Measurements from ENCODE around the gene SCARF1. TPM values are rescaled to one million over a fixed set of nuclear protein-coding genes. Genes with fewer than 3 reads are reported as not detected.

Gene SCARF1
- total RNA-seq, 1 experiment from 2014 or later: 2.2 TPM

DNA sequence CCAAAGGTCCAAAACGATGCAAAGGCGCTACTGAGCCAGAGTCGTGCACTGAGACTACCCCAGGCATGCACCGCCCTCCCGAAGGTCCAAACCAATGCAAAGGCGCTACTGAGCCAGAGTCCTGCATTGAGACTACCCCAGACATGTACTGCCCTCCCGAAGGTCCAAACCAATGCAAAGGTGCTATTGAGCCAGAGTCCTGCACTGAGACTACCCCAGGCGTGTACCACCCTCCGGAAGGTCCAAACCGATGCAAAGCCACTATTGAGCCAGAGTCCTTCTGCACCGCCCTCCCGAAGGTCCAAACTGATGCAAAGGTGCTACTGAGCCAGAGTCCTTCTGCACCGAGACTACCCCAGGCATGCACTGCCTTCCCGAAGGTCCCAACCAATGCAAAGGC lies 44.0 kb downstream of the SCARF1 start:
- Histone ChIP-seq H3K79me2 (ENCODE audit: low read depth) (no peaks in the 10 kb centered on the region), H3K36me3 (ENCODE audit: low read depth) (no peaks in the 10 kb centered on the region), H2AFZ (no peak overlapping the region), H3K4me2 (no peak overlapping the region), H3K4me1 (replicated peaks; ENCODE audit: insufficient read depth) (no peaks in the 10 kb centered on the region), H3K27ac (no peak overlapping the region), H3K9me2 (ENCODE audit: insufficient read depth) (no peaks in the 10 kb centered on the region), H4K20me1 (ENCODE audit: insufficient read depth) (no peaks in the 10 kb centered on the region), H3K9me3 (ENCODE audit: insufficient read depth, low read depth) (no peaks in the 10 kb centered on the region), H3F3A (ENCODE audit: insufficient read depth, low read depth) (no peaks in the 10 kb centered on the region), H3K27me3 (ENCODE audit: insufficient read depth, low read depth) (no peaks in the 10 kb centered on the region), H3K4me3 (no peak overlapping the region)
- TF ChIP-seq, protein P1, sequence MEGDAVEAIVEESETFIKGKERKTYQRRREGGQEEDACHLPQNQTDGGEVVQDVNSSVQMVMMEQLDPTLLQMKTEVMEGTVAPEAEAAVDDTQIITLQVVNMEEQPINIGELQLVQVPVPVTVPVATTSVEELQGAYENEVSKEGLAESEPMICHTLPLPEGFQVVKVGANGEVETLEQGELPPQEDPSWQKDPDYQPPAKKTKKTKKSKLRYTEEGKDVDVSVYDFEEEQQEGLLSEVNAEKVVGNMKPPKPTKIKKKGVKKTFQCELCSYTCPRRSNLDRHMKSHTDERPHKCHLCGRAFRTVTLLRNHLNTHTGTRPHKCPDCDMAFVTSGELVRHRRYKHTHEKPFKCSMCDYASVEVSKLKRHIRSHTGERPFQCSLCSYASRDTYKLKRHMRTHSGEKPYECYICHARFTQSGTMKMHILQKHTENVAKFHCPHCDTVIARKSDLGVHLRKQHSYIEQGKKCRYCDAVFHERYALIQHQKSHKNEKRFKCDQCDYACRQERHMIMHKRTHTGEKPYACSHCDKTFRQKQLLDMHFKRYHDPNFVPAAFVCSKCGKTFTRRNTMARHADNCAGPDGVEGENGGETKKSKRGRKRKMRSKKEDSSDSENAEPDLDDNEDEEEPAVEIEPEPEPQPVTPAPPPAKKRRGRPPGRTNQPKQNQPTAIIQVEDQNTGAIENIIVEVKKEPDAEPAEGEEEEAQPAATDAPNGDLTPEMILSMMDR (conservative IDR thresholded peaks at IDR 0.05): no peak
- TF ChIP-seq EZH2 (IDR thresholded peaks at IDR 0.05; ENCODE audit: low read depth): no peak
- no TSS peak for BruUV-seq (replicated peaks)
- CTCF ChIA-PET: no interaction called here
- POLR2A ChIA-PET (ENCODE audit: unreplicated experiment): no interaction called here
- intact Hi-C loops (cut with micrococcal nuclease; ENCODE audit: unreplicated experiment): no loop called here
- DNase-seq: no peak

DNA sequence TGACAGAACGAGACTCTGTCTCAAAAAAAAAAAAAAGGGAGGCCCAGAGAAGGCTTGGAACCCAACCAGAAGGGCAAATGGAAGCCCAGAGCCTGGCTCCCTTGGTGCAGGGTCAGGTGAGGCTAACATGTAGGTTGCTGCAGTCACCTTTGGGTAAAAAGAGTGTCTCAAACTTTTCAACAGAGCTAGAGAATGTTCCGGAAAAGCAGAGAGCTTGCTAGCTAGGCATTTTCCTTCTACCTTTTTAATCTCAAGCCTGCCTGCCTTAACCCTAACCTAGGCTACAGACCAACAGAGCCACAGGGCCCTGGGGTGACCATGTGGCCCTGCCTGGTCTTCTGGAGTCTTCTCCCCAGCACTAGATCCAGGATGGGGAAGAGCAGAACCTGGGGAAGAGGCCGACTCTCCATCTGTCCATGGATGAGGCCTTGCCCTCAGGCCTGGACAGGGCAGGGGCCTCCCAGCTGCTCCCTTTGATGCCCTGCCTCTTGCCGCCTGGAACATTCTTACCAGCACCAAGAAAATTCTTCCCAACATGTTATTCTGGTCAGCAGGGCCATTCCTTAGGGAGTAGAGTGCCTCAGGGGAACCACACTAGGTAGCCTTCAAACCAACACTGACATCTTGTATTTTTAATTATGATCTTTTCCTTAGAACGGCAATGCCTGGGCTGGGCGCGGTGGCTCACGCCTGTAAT lies 47.0 kb downstream of the SCARF1 start:
- DNase-seq: no peak
- H3F3A ChIP-seq (ENCODE audit: insufficient read depth, low read depth): peaks cover 4% of the 10 kb centered on the region; the same call in 1 of the 2 replicates
- POLR2A ChIA-PET (ENCODE audit: unreplicated experiment): no interaction called here
- no peaks in the 10 kb centered on the region for H3K9me3 ChIP-seq (ENCODE audit: insufficient read depth, low read depth)
- CTCF ChIA-PET: interaction anchor here (1.1 kb wide), 1 partner anchor 24 kb away, joined by 3 read pairs; no protein-coding TSS in a partner anchor
- no TSS peak for BruUV-seq (replicated peaks)
- H3K79me2 ChIP-seq (ENCODE audit: low read depth): no peaks in the 10 kb centered on the region
- no peaks in the 10 kb centered on the region for H4K20me1 ChIP-seq (ENCODE audit: insufficient read depth)
- no peak overlapping the region for H3K4me2 ChIP-seq
- no peaks in the 10 kb centered on the region for H3K36me3 ChIP-seq (ENCODE audit: low read depth)
- H3K4me1 ChIP-seq (replicated peaks; ENCODE audit: insufficient read depth): no peaks in the 10 kb centered on the region; the same call in 1 of the 2 replicates
- no peak overlapping the region for H3K4me3 ChIP-seq
- intact Hi-C loops (cut with micrococcal nuclease; ENCODE audit: unreplicated experiment): no loop called here
- H3K27ac ChIP-seq: no peak overlapping the region
- no peak overlapping the region for H2AFZ ChIP-seq
- no peaks in the 10 kb centered on the region for H3K9me2 ChIP-seq (ENCODE audit: insufficient read depth)
- TF ChIP-seq EZH2 (IDR thresholded peaks at IDR 0.05; ENCODE audit: low read depth): no peak
- TF ChIP-seq, protein P1 (conservative IDR thresholded peaks at IDR 0.05): no peak
- H3K27me3 ChIP-seq (ENCODE audit: insufficient read depth, low read depth): no peaks in the 10 kb centered on the region

DNA sequence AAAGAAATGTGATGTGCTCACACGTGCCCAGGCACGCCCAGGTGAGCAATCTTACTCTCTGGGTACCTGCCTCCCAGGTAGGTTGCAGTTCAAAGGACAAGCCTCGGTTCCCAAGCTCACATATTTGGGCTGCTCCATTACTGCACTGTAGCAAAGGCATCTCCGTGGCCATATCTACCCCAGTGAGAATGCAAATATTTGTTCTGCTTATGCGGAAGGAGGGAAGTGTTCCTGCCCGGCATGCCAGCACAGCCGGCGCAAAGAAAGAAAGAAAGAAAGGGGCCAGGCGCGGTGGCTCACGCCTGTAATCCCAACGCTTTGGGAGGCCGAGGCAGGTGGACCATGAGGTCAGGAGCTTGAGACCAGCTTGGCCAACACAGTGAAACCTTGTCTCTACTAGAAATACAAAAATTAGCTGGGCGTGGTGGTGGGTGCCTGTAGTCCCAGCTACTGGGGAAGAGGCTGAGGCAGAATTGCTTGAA lies 47.6 kb downstream of the SCARF1 start:
- no peaks in the 10 kb centered on the region; the same call in 1 of the 2 replicates for H3K4me1 ChIP-seq (replicated peaks; ENCODE audit: insufficient read depth)
- ChIA-PET CTCF (interaction anchor here (1.1 kb wide), 1 partner anchor 24 kb away, joined by 3 read pairs; no protein-coding TSS in a partner anchor), POLR2A (ENCODE audit: unreplicated experiment) (no interaction called here)
- no peak for DNase-seq
- H3K27ac ChIP-seq: no peak overlapping the region
- peaks cover 8% of the 10 kb centered on the region; the same call in 1 of the 2 replicates for H3F3A ChIP-seq (ENCODE audit: insufficient read depth, low read depth)
- no peaks in the 10 kb centered on the region for H3K36me3 ChIP-seq (ENCODE audit: low read depth)
- BruUV-seq (replicated peaks): no TSS peak
- no peak overlapping the region for H3K4me2 ChIP-seq
- H3K79me2 ChIP-seq (ENCODE audit: low read depth): no peaks in the 10 kb centered on the region
- H3K4me3 ChIP-seq: no peak overlapping the region
- no peaks in the 10 kb centered on the region for H3K9me3 ChIP-seq (ENCODE audit: insufficient read depth, low read depth)
- H4K20me1 ChIP-seq (ENCODE audit: insufficient read depth): no peaks in the 10 kb centered on the region
- no peak overlapping the region for H2AFZ ChIP-seq
- H3K27me3 ChIP-seq (ENCODE audit: insufficient read depth, low read depth): no peaks in the 10 kb centered on the region
- intact Hi-C loops (cut with micrococcal nuclease; ENCODE audit: unreplicated experiment): no loop called here
- no peak for TF ChIP-seq EZH2 (IDR thresholded peaks at IDR 0.05; ENCODE audit: low read depth)
- TF ChIP-seq, protein P1 (conservative IDR thresholded peaks at IDR 0.05): no peak
- no peaks in the 10 kb centered on the region for H3K9me2 ChIP-seq (ENCODE audit: insufficient read depth)
